GM21529 (cell line): ENCODE results near the gene KCNK18.

ENCODE experiments used
- ATAC-seq: cut with Tn5 transposase; IDR thresholded peaks from one replicate; pipeline ENCODE4 v1.9.1; 2021; ENCODE audit not compliant: unreplicated experiment

KCNK18 gene

DNA sequence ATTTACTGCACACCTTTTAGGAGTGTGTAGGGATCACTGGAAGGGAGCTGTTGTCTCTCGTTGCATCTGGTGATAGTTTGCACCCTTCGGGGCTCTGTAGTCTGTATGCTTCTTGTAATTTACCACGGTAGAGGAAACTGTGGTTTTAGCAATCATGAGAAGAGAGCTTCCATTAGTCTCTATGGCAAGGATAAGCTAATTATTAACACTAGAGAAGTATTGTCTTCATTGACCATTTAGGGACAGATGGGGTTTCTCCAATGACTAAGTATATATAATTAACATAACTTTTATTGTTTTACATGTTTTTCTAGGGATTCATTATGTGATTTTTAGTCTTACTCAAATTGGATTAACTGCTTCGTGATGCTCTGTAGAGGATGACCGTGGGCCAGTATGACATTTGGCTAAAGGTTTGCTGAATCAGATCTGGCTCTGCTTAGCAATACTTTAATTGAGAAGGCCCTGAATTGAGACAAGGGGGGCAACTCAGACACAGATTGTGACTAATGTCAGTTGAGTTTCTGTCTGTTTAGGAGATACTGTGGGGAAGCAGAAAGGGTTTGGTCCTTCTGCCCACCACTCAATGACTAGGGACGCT lies 52.3 kb downstream of the KCNK18 start:
- ATAC-seq, result no peak

DNA sequence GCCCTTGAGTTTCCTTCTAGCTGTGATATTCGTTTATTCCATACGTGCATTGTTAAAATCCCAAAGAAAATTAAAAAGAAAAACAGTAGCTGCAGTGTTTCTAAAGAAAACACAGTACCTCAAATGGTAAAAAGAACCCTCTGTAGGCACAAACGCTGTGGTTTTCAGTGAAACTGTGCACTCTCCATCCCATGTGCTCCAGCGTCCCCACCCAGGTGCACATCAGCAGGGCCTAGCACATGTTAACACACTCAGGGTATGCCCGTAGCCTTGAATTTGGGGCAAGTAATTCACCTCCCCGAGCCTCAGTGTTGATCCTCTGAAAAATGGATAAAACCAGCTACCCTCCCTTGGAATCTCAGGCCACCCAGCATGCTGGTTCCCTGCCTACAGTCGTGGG lies 53.1 kb downstream of the KCNK18 start:
- no peak for ATAC-seq

DNA sequence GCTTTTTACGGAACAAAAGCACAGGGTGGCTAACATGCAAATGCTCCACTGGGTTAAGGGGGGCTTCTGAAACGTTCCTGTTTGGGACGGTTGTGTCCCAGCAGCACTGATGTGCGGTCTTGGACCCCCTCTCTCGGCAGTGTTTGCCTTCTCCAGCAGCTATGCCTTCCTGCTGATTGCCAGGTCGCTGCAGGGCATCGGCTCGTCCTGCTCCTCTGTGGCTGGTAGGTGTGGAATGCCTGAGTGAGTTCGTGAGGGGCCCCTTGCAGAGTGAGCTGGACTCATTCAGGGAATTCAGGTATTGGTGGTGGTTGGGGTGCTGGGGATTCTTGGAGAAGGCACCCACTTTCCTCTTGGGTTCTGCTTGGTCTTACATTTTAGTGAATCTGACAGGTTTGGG lies 56.6 kb downstream of the KCNK18 start:
- no peak for ATAC-seq

DNA sequence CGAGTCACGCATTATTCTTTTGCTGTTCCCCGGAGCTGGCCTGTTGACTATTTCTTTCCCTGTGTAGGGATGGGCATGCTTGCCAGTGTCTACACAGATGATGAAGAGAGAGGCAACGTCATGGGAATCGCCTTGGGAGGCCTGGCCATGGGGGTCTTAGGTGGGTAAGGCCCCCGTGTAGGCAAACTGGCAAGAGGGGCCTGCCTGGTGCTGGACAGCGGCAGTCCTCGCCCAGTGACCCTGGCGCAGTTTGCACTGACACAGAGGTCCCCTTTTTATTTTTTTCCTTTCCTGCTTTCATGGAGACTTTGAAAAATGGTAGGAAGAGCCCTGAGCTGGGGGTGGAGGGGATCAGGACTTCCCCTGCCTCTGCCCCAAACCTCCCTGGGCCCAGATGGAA lies 57.0 kb downstream of the KCNK18 start:
- no peak for ATAC-seq

DNA sequence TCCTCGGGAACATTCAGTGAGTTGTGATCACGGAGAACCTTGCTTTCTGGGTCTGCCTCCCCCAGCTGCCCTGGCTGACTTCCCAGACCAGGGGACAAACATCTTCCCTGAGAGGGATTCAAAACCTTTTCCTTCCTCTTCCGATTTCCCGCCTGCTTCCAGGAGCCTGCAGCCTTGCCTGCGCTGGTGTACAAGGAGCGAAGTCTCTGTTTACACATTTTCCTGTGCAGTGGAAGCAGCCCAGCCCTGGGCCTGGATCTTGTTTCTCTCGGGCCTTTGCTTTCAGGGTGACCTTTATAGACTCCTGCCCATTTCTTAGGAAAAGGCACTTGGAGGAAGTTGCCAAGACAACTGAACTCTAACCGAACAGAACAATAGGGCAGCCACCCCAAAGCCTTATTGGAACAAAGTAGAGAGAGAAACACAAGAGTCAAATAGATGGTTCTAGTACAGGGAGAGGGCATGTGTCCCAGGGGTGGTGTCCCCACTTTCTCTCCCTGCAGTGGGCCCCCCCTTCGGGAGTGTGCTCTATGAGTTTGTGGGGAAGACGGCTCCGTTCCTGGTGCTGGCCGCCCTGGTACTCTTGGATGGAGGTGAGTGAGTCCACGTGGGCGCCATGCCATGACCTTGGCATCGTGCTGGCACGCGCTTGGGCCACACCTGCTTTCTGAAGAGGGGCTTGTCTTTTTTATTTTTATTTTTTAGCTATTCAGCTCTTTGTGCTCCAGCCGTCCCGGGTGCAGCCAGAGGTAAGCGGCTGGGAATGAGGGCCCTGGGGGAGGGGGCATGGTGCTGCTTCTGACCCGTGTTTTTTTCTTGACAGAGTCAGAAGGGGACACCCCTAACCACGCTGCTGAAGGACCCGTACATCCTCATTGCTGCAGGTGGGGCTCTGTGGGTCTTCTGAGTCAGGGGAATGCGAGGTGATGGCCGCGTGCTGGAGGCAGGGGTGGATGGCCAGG lies 57.8 kb downstream of the KCNK18 start:
- ATAC-seq, result no peak

DNA sequence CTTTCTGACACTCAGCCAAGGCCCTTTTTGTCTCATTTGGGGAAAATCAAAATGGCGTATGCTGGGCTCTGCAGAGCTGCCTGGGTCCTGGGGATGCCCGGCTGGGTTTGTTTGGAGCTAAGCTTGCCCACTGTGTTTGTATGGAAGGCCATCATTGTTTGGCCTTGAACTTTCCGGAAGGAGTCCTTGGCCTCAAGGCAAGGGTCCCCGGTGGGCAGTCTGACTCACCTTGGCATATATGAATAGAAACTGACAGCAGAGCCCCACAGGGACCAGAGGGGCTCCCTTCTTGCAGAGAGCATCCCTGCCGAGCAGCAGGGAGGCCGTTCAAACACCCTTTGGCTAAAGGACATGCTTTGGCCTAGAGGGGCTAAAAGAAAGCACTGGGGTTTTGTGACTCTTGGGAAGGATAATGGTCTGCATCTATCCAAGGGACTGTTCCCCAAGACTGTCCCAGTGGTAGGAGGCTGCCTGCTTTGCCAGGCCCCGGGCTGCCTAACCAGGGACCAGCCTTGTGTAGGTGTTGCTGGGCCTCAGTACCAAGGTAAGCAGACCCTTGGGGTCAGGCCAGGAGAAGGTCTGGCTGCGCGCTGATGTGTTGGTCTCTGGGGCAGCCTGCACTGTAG lies 58.7 kb downstream of the KCNK18 start:
- no peak for ATAC-seq

DNA sequence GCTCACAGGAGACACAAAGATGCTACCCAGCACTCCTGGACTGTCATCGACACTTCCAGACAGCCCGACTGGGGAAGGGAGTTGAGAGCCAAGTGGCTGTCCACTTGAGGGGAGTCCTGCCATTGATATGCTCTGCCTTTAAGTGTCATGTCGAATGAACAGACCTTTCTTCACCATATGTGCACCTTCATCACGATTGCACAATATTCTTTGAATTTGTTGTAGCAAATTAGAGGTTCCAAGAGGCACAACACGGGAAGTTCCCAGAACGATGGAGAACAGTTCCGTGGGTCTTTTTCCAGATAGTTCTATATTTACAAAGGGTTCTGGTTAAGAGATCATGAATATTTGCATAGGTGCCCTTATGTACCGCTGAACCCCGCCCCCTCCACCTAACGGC lies 59.6 kb downstream of the KCNK18 start:
- no peak for ATAC-seq

DNA sequence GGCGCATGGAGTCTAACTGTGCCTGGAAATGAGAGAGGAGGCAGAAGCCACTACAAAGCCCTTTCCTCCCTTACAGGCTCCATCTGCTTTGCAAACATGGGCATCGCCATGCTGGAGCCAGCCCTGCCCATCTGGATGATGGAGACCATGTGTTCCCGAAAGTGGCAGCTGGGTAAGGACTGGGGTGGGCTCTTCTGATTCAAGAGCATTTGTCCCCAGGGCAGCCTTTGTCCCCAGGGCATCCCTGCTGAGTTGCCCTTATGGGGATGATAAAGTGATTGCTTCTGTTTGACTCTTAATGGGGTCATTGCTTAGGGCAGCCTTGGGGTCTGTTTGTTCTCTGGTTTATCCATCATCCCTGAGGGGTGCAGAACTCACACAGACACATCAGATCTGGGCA lies 60.4 kb downstream of the KCNK18 start:
- ATAC-seq, result no peak

DNA sequence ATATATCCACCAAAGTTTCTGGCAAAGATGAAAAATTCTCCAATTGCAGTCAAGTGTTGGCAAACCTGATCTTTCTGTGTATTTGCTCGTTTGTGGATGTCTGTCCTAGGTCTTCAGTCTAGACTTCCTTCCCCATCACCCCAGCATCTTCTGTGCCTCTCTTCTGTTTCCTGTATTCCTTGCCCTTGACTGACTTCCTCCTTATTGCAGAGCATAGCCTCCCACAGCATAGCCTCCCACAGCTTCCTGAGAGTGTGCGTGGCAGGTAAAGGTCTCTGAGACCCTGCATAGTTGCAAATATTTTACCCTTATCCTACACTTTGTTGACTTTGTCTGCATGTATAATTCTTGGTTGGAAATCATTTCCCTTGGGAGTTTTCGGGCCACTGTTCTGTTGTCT lies 62.0 kb downstream of the KCNK18 start:
- no peak for ATAC-seq
